Thyroid gland (tissue), 4 donors: ENCODE data around the gene CBX7.

Experiments
- CTCF ChIP-seq, 6 experiments: fragments of 200-600 bp in 3 of 6; fragments of 450-650 bp in 3 of 6; sonication (generic) in 3 of 6; IDR thresholded peaks; one replicate each; pipeline ENCODE4 v1.5.1; 2016 to 2019; ENCODE audit warnings: antibody characterized with exemption in 6 of 6, mild to moderate bottlenecking in 2 of 6, inconsistent platforms in 1 of 6, moderate library complexity in 1 of 6
- POLR2A ChIP-seq, 2 donors: fragments of 450-650 bp; IDR thresholded peaks; one replicate each; pipeline ENCODE4 v1.6.1; 2017; ENCODE audit warnings: antibody characterized with exemption in 2 of 2, mild to moderate bottlenecking in 2 of 2, moderate library complexity in 1 of 2

GRCh38 chr22:39144101-39144767 lies 8.2 kb downstream of the CBX7 start:
- TF ChIP-seq CTCF (IDR thresholded peaks at IDR 0.05) (no peak), POLR2A (IDR thresholded peaks at IDR 0.05) (no peak)
